IMR-90 (cell line): ENCODE measurements around the gene FMN1. TPM values are rescaled to one million over a fixed set of nuclear protein-coding genes. Genes with fewer than 3 reads are reported as not detected.

ENCODE experiments used
- ATAC-seq: fragments of 200-7000 bp; cut with Tn5 transposase; 2 replicates; pipeline ENCODE4 v1.9.1; 2020; ENCODE audit warnings: low read depth, mild to moderate bottlenecking, moderate library complexity
- BruUV-seq: library from RNA; stranded (reverse); fragments of 400-500 nt; replicated peaks from 2 replicates; lab custom pipeline; 2021; lab: Mats Ljungman, UMichigan
- CTCF ChIA-PET: fragments of 300-600 bp; formaldehyde crosslinking; extraction: SDS; loops from one replicate; lab custom pipeline; 2021; ENCODE audit warnings: antibody characterized with exemption; lab: Yijun Ruan, JAX
- POLR2A ChIA-PET: fragments of 300-600 bp; sonication (Branson Sonifier 250); formaldehyde crosslinking; loops from one replicate; lab custom pipeline; 2022; ENCODE audit warnings: antibody characterized with exemption; ENCODE audit not compliant: unreplicated experiment; lab: Charles Lee
- DNase-seq: peaks from one replicate; pipeline ENCODE4 v3.0.0; 2013
- H2AFZ ChIP-seq: replicated peaks from 2 replicates; pipeline ENCODE3; 2013; ENCODE audit warnings: low read length, mild to moderate bottlenecking; ENCODE audit not compliant: poor library complexity
- H2AK5ac ChIP-seq: 2 replicates; pipeline ENCODE4 v1.6.1; 2013; ENCODE audit warnings: low read depth, low read length, inconsistent platforms
- H2AK9ac ChIP-seq: replicated peaks from 2 replicates; pipeline ENCODE3; 2013; ENCODE audit warnings: mild to moderate bottlenecking, low read depth, low read length, moderate library complexity; ENCODE audit not compliant: poor library complexity
- H2BK120ac ChIP-seq: 2 replicates; pipeline ENCODE4 v1.6.1; 2013; ENCODE audit warnings: low read depth, low read length, inconsistent platforms
- H2BK15ac ChIP-seq: 3 replicates; pipeline ENCODE4 v1.6.1; 2013; ENCODE audit warnings: low read depth, low read length, inconsistent platforms
- H2BK20ac ChIP-seq: 2 replicates; pipeline ENCODE4 v1.6.1; 2013; ENCODE audit warnings: low read depth, mild to moderate bottlenecking, inconsistent platforms, low read length, moderate library complexity
- H2BK5ac ChIP-seq: 2 replicates; pipeline ENCODE4 v1.6.1; 2013; ENCODE audit warnings: mild to moderate bottlenecking, low read depth, low read length, inconsistent platforms; ENCODE audit not compliant: poor library complexity, severe bottlenecking
- H3K14ac ChIP-seq: replicated peaks from 2 replicates; pipeline ENCODE4 v1.6.1; 2013; ENCODE audit warnings: low read depth, low read length, inconsistent platforms
- H3K18ac ChIP-seq: 2 replicates; pipeline ENCODE4 v1.6.1; 2013; ENCODE audit warnings: low read depth, low read length, control low read depth
- H3K23ac ChIP-seq: 2 replicates; pipeline ENCODE4 v1.6.1; 2013; ENCODE audit warnings: low read depth, low read length, inconsistent platforms
- H3K27ac ChIP-seq: 2 replicates; pipeline ENCODE4 v1.5.1; 2013; ENCODE audit warnings: mild to moderate bottlenecking, control low read depth, low read length; ENCODE audit not compliant: insufficient read depth
- H3K27me3 ChIP-seq: 2 replicates; pipeline ENCODE4 v1.6.1; 2013; ENCODE audit warnings: low read length; ENCODE audit not compliant: control insufficient read depth, insufficient read depth
- H3K36me3 ChIP-seq: 2 replicates; pipeline ENCODE4 v1.6.1; 2013; ENCODE audit warnings: low read length, mixed read lengths; ENCODE audit not compliant: control insufficient read depth, insufficient read depth
- H3K4ac ChIP-seq: 2 replicates; pipeline ENCODE4 v1.6.1; 2013; ENCODE audit warnings: low read depth, low read length, inconsistent platforms
- H3K4me1 ChIP-seq: 2 replicates; pipeline ENCODE4 v1.6.1; 2013; ENCODE audit warnings: low read length, mixed read lengths; ENCODE audit not compliant: control insufficient read depth, insufficient read depth
- H3K4me2 ChIP-seq: 2 replicates; pipeline ENCODE4 v1.6.1; 2013; ENCODE audit warnings: low read depth, mild to moderate bottlenecking, control low read depth, low read length, moderate library complexity
- H3K4me3 ChIP-seq: 2 replicates; pipeline ENCODE4 v1.5.1; 2013; ENCODE audit warnings: low read depth, mild to moderate bottlenecking, control low read depth, low read length, moderate library complexity; ENCODE audit not compliant: insufficient read depth
- H3K56ac ChIP-seq: 2 replicates; pipeline ENCODE4 v1.6.1; 2013; ENCODE audit warnings: low read length, inconsistent platforms; ENCODE audit not compliant: insufficient read depth; ENCODE audit errors: extremely low read depth
- H3K79me1 ChIP-seq, 2 experiments: 2 replicates each; pipeline ENCODE4 v1.6.1; 2013; ENCODE audit warnings: low read length in 2 of 2, inconsistent platforms in 1 of 2, low read depth in 1 of 2
- H3K9ac ChIP-seq: 2 replicates; pipeline ENCODE4 v1.6.1; 2013; ENCODE audit warnings: low read depth, low read length, control low read depth
- H3K9me1 ChIP-seq: 2 replicates; pipeline ENCODE4 v1.6.1; 2013; ENCODE audit warnings: low read length, inconsistent platforms; ENCODE audit not compliant: insufficient read depth
- H3K9me3 ChIP-seq: 2 replicates; pipeline ENCODE4 v1.6.1; 2013; ENCODE audit warnings: low read length; ENCODE audit not compliant: control insufficient read depth, insufficient read depth
- H4K20me1 ChIP-seq: 2 replicates; pipeline ENCODE4 v1.6.1; 2013; ENCODE audit warnings: low read length, inconsistent platforms; ENCODE audit not compliant: insufficient read depth
- H4K5ac ChIP-seq: 2 replicates; pipeline ENCODE4 v1.6.1; 2013; ENCODE audit warnings: mild to moderate bottlenecking, low read depth, low read length, control low read depth
- H4K8ac ChIP-seq, 2 experiments: 2 replicates each; pipeline ENCODE4 v1.6.1; 2013; ENCODE audit warnings: low read depth in 2 of 2, low read length in 2 of 2, control low read depth in 1 of 2, inconsistent platforms in 1 of 2
- H4K91ac ChIP-seq: 2 replicates; pipeline ENCODE4 v1.6.1; 2013; ENCODE audit warnings: low read depth, low read length, inconsistent platforms; ENCODE audit not compliant: insufficient read depth
- BHLHE40 ChIP-seq: fragments of 150-350 bp; IDR thresholded peaks from 2 replicates; pipeline ENCODE4 v1.6.1; 2016; ENCODE audit warnings: mild to moderate bottlenecking, low read depth, low read length
- CEBPB ChIP-seq: IDR thresholded peaks from 2 replicates; pipeline ENCODE4 v1.6.1; 2012; ENCODE audit warnings: low read depth, low read length, improper control_type of control experiment
- CHD1 ChIP-seq: IDR thresholded peaks from 2 replicates; pipeline ENCODE4 v1.6.1; 2012; ENCODE audit warnings: low read depth, low read length, improper control_type of control experiment
- FOS ChIP-seq: fragments of 150-350 bp; IDR thresholded peaks from 2 replicates; pipeline ENCODE4 v1.6.1; 2016; ENCODE audit warnings: low read depth, low read length
- MAFK ChIP-seq: IDR thresholded peaks from 2 replicates; pipeline ENCODE4 v1.6.1; 2012; ENCODE audit warnings: low read depth, low read length, improper control_type of control experiment
- MAZ ChIP-seq: IDR thresholded peaks from 2 replicates; pipeline ENCODE4 v1.6.1; 2012; ENCODE audit warnings: low read depth, mild to moderate bottlenecking, low read length, improper control_type of control experiment, moderate library complexity, borderline replicate concordance
- MXI1 ChIP-seq: IDR thresholded peaks from 2 replicates; pipeline ENCODE4 v1.6.1; 2012; ENCODE audit warnings: low read depth, mild to moderate bottlenecking, low read length, moderate library complexity, borderline replicate concordance
- NFE2L2 ChIP-seq: fragments of 150-350 bp; IDR thresholded peaks from 2 replicates; pipeline ENCODE4 v1.6.1; 2016; ENCODE audit warnings: low read depth, mild to moderate bottlenecking, low read length
- POLR2A ChIP-seq: IDR thresholded peaks from 2 replicates; pipeline ENCODE4 v1.6.1; 2012; ENCODE audit warnings: mild to moderate bottlenecking, low read depth, low read length
- RAD21 ChIP-seq: IDR thresholded peaks from 2 replicates; pipeline ENCODE4 v1.6.1; 2012; ENCODE audit warnings: low read length, improper control_type of control experiment
- RCOR1 ChIP-seq: IDR thresholded peaks from 2 replicates; pipeline ENCODE4 v1.6.1; 2012; ENCODE audit warnings: mild to moderate bottlenecking, low read length, improper control_type of control experiment; ENCODE audit not compliant: insufficient replicate concordance
- RFX5 ChIP-seq: IDR thresholded peaks from 2 replicates; pipeline ENCODE4 v1.8.0; 2012; ENCODE audit warnings: low read depth, mild to moderate bottlenecking, low read length, moderate library complexity
- SMC3 ChIP-seq: fragments of 150-350 bp; IDR thresholded peaks from 2 replicates; pipeline ENCODE4 v1.6.1; 2016; ENCODE audit warnings: low read depth, mild to moderate bottlenecking, antibody characterized with exemption, low read length, moderate library complexity
- WGBS, 2 experiments: methylation state at CpG; one replicate each; pipeline versions ENCODE4 v1.1.5 to v1.1.7; 2013; ENCODE audit warnings: missing lambda C conversion rate in 2 of 2; ENCODE audit not compliant: insufficient read length in 1 of 2; ENCODE audit errors: extremely low coverage in 2 of 2; 5-methylcytosine and 5-hydroxymethylcytosine counted together
- dilution Hi-C: fragments of 300-500 bp; cut with HindIII; formaldehyde crosslinking; loops from one replicate; pipeline ENCODE4 v1.14.3; 2018; ENCODE audit warnings: low sequenced_read_pairs; ENCODE audit not compliant: unreplicated experiment
- in situ Hi-C: fragments of 300-500 bp; cut with MboI; formaldehyde crosslinking; loops from 3 replicates; pipeline ENCODE4 v1.14.3; 2019; ENCODE audit warnings: low sequenced_read_pairs, inconsistent platforms, mixed read lengths
- intact Hi-C: fragments of 100-400 bp; cut with micrococcal nuclease; formaldehyde crosslinking; loops from 2 replicates; pipeline ENCODE4 v1.10.0; 2022
- polyA plus RNA-seq, 3 experiments: library from polyadenylated mRNA; depleted of rRNA; stranded (reverse); fragments of >200 nt; gene quantifications; 2 replicates each; pipeline ENCODE4 v1.2.3, GENCODE V29; 2012; ENCODE audit warnings: low replicate concordance in 1 of 3
- total RNA-seq: library from RNA; depleted of rRNA; stranded (reverse); fragments of >200 nt; gene quantifications from 2 replicates; pipeline ENCODE4 v1.2.3, GENCODE V29; 2012
- TF ChIP-seq, protein P1 (sequence below): fragments of 150-350 bp; IDR thresholded peaks from 2 replicates; pipeline ENCODE4 v1.6.1; 2017; ENCODE audit warnings: mild to moderate bottlenecking, antibody characterized with exemption, low read length, low read depth
- TF ChIP-seq, protein P2 (sequence below): conservative IDR thresholded peaks from 2 replicates; pipeline ENCODE4 v1.5.1; 2012; ENCODE audit warnings: mild to moderate bottlenecking, low read depth, low read length, improper control_type of control experiment
- TF ChIP-seq, protein P3 (sequence below): fragments of 150-350 bp; IDR thresholded peaks from 2 replicates; pipeline ENCODE4 v1.6.1; 2016; ENCODE audit warnings: low read depth, mild to moderate bottlenecking, low read length, moderate library complexity, borderline replicate concordance

The FMN1 gene
- total and polyA plus RNA-seq, 2 of the 4 experiments (the other 2 are of a cell fraction): 7.3 to 17.6 TPM

DNA sequence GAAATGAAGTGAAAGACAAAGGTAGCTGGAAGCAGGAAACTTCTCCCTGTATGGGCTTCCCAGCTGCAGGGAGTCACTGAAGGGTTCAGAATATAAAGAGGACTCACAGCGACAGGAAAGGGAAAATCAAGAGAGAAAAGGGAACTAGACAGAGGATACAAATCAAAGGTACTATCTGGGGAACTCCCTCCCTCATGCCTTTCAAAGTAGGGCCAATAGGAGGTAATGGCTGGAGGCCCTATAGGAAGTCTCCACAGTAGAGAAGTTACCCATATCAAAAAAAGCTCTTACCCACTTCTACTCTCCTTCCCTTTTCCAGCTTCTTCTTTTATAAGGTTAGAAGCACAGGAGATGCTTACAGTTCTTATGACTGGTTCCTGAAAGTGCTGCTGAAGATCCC, 43.5 kb downstream of the FMN1 start:
- H3K14ac ChIP-seq: no peak overlapping the region
- no peak overlapping the region for H2BK20ac ChIP-seq
- ATAC-seq (no peak), DNase-seq (no peak)
- H3K56ac ChIP-seq: no peak overlapping the region
- H4K8ac ChIP-seq: no peak overlapping the region
- ChIA-PET CTCF (interaction anchor here (1.3 kb wide), 1 partner anchor 9 kb away, joined by 3 read pairs; no protein-coding TSS in a partner anchor), POLR2A (no interaction called here)
- in situ Hi-C loops: no loop called here
- no peak overlapping the region for H4K91ac ChIP-seq
- H3K18ac ChIP-seq: no peak overlapping the region
- H4K5ac ChIP-seq: no peak overlapping the region
- H3K4me1 ChIP-seq: 0 out of 2 replicates have a peak, but pooled peaks cover 2% of the 10 kb centered on the region
- H2AK9ac ChIP-seq: no peak overlapping the region
- TF ChIP-seq CHD1 (no peak), CEBPB (no peak), NFE2L2 (no peak), MAFK (no peak), BHLHE40 (no peak), SMC3 (no peak), RCOR1 (no peak), MAZ (no peak), FOS (no peak), RFX5 (no peak), MXI1 (no peak), POLR2A (no peak), RAD21 (no peak)
- TF ChIP-seq, protein P1, sequence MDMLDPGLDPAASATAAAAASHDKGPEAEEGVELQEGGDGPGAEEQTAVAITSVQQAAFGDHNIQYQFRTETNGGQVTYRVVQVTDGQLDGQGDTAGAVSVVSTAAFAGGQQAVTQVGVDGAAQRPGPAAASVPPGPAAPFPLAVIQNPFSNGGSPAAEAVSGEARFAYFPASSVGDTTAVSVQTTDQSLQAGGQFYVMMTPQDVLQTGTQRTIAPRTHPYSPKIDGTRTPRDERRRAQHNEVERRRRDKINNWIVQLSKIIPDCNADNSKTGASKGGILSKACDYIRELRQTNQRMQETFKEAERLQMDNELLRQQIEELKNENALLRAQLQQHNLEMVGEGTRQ: no peak
- TF ChIP-seq, protein P2, sequence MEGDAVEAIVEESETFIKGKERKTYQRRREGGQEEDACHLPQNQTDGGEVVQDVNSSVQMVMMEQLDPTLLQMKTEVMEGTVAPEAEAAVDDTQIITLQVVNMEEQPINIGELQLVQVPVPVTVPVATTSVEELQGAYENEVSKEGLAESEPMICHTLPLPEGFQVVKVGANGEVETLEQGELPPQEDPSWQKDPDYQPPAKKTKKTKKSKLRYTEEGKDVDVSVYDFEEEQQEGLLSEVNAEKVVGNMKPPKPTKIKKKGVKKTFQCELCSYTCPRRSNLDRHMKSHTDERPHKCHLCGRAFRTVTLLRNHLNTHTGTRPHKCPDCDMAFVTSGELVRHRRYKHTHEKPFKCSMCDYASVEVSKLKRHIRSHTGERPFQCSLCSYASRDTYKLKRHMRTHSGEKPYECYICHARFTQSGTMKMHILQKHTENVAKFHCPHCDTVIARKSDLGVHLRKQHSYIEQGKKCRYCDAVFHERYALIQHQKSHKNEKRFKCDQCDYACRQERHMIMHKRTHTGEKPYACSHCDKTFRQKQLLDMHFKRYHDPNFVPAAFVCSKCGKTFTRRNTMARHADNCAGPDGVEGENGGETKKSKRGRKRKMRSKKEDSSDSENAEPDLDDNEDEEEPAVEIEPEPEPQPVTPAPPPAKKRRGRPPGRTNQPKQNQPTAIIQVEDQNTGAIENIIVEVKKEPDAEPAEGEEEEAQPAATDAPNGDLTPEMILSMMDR: no peak
- TF ChIP-seq, protein P3, sequence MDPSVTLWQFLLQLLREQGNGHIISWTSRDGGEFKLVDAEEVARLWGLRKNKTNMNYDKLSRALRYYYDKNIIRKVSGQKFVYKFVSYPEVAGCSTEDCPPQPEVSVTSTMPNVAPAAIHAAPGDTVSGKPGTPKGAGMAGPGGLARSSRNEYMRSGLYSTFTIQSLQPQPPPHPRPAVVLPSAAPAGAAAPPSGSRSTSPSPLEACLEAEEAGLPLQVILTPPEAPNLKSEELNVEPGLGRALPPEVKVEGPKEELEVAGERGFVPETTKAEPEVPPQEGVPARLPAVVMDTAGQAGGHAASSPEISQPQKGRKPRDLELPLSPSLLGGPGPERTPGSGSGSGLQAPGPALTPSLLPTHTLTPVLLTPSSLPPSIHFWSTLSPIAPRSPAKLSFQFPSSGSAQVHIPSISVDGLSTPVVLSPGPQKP: no peak
- no peak overlapping the region for H2BK15ac ChIP-seq
- H3K27me3 ChIP-seq: peaks cover 3% of the 10 kb centered on the region
- no peak overlapping the region for H3K4ac ChIP-seq
- no peak overlapping the region for H3K23ac ChIP-seq
- H3K9me3 ChIP-seq: no peaks in the 10 kb centered on the region
- intact Hi-C loops: no loop called here
- H2AK5ac ChIP-seq: no peak overlapping the region
- no TSS peak for BruUV-seq
- H3K4me3 ChIP-seq: no peak overlapping the region
- dilution Hi-C loops: no loop called here
- H4K20me1 ChIP-seq: no peaks in the 10 kb centered on the region
- H2AFZ ChIP-seq: no peak overlapping the region
- WGBS, 2 experiments: no CpG with 5 or more reads among the region's 1 CpG
- H3K9me1 ChIP-seq: no peaks in the 10 kb centered on the region
- H3K27ac ChIP-seq: no peak overlapping the region
- no peaks in the 10 kb centered on the region for H3K36me3 ChIP-seq
- no peaks in the 10 kb centered on the region for H3K79me1 ChIP-seq
- H3K9ac ChIP-seq: no peak overlapping the region
- H2BK120ac ChIP-seq: no peak overlapping the region
- no peak overlapping the region for H2BK5ac ChIP-seq
- no peak overlapping the region for H3K4me2 ChIP-seq
